Hematopoietic multipotent progenitor cell treated with erythropoietin and hydrocortisone succinate and interleukin-3 and kit ligand, for 15 days (in vitro differentiated cells): ENCODE results near the gene STK38L.

Experiments used
- DNase-seq: peaks from one replicate; pipeline ENCODE4 v3.0.0-alpha.2; 2015; ENCODE audit warnings: low spot score

The STK38L gene

GRCh38 chr12:27243804-27244688 is at the start of gene STK38L:
TSS of gene STK38L (plus strand) at chr12:27244286. CDS start at chr12:27297721, 53,435 bp downstream.
- peak; percentile 92 for DNase-seq

GRCh38 chr12:27194644-27195043 is 49.4 kb upstream of the STK38L start:
- DNase-seq = no peak

- no peak for DNase-seq
Observed at GRCh38 chr12:27198036-27198435, 46.0 kb upstream of the STK38L start.

- DNase-seq = no peak
Observed at GRCh38 chr12:27199638-27200300, 44.3 kb upstream of the STK38L start.

- DNase-seq = no peak
Observed at GRCh38 chr12:27201169-27201568, 42.9 kb upstream of the STK38L start.

- DNase-seq = no peak
Observed at GRCh38 chr12:27206801-27207502, 37.1 kb upstream of the STK38L start.

- no peak for DNase-seq
Observed at GRCh38 chr12:27207615-27208413, 36.3 kb upstream of the STK38L start.

- no peak for DNase-seq
Observed at GRCh38 chr12:27208414-27208750, 35.7 kb upstream of the STK38L start.

GRCh38 chr12:27209257-27209910 is 34.7 kb upstream of the STK38L start:
- no peak for DNase-seq

GRCh38 chr12:27210187-27210586 is 33.9 kb upstream of the STK38L start:
- no peak for DNase-seq

GRCh38 chr12:27212861-27213260 is 31.2 kb upstream of the STK38L start:
- DNase-seq = no peak

GRCh38 chr12:27213304-27213703 is 30.8 kb upstream of the STK38L start:
- DNase-seq = no peak

GRCh38 chr12:27213830-27214787 is 30.0 kb upstream of the STK38L start:
- DNase-seq = no peak

- DNase-seq = no peak
Observed at GRCh38 chr12:27217590-27217989, 26.5 kb upstream of the STK38L start.

- no peak for DNase-seq
Observed at GRCh38 chr12:27219693-27220054, 24.4 kb upstream of the STK38L start.

GRCh38 chr12:27220055-27220987 is 23.8 kb upstream of the STK38L start:
- no peak for DNase-seq

GRCh38 chr12:27220988-27221345 is 23.1 kb upstream of the STK38L start:
- no peak for DNase-seq

- DNase-seq = no peak
Observed at GRCh38 chr12:27221625-27222387, 22.3 kb upstream of the STK38L start.
